ENCODE results near the gene MC3R.

MC3R gene

DNA sequence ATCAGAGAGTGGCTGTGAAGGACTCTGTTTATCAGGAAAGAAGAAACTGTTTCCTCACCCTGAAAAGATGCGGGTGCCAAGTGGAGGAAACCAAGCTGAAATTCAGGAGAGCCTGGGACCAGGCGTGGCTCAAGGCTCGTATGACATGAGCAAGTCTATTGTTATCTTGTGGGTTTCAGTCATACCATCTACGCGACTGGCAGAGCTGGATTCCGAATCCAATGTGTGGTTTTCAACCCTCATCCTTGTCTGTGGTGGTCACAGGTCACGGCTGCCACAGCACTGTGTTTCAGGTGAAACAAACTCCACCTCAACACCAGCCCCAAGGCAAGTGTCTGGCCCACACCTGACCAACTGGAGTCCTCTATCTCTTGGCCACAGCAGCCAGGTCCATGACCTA lies 9.1 kb downstream of the MC3R start:
- FAIRE-seq, result no peak

DNA sequence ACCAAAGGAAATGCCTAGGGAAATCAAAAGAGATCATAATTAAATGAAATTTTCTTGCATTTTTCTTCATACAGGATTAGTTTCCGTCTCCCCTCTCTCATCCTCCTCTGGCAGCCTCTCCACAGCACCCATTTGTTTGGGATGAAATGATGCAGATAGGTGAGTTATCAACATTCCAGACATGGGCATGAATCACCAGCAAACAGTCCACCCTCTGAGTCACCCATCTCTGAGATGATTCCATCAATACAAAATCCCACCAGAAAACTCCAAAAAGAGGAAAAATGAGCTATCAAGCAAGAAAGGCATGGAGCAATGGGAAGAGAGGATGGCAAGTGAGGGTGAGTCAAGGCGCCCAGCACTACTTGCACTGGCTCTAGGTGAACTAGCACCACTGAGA lies 11.4 kb downstream of the MC3R start:
- FAIRE-seq, result no peak

DNA sequence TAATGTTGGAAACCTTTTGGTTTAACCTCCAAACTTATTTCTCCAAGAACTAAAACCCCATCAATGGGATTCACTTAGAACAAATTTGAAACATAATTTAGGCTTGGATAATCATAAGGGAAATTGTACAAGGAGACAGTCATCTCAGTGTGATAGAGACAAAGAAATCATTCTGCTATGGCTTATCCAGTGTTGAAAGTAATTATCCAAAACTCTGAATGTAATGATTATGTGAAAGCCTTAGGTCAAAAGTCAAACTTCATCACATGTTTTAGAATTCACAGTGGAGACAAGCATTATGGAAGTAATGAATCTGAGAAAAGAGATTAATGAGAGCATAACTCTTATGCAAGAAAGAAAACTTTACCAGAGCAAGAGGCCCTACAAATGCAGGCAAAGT lies 20.0 kb downstream of the MC3R start:
- no peak for FAIRE-seq

DNA sequence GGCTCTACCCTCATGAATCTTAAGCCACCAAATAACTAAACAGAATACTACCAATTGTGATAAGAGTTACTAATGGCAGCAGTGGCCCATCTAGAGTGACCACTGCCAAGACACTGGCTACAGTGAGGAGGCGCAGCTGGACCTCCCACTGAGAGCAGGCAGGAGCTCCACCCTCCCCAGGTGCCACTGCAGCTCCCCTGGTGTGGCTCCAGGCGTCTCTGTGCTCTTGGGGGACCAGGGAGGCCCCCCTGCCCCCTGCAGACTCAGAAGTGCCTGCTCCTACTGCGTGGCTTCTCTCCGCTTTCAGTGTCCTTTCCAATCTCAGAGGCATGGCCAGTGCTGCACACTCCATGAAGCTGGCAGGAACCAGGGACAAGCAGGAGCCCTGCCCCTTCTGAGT lies 23.4 kb downstream of the MC3R start:
- no peak for FAIRE-seq

DNA sequence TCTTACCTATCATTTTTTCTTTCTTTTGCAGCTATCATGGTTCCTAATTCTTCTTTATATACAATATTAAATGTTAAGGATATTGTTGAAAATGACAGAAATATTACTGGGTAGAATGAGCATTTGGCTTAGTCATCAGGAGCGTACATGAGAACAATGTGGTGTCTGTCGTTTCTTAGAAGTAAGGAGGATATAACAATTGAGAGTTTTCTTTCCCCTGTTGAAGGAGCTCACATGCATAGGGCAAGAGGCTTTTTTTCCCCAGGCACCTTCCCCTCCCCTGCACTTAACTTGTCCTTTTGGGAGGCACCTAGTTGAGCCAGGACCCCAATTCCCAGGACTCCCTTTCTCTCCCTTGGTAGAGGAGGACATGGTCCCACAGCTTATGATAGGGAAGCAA lies 25.0 kb downstream of the MC3R start:
- FAIRE-seq, result no peak

DNA sequence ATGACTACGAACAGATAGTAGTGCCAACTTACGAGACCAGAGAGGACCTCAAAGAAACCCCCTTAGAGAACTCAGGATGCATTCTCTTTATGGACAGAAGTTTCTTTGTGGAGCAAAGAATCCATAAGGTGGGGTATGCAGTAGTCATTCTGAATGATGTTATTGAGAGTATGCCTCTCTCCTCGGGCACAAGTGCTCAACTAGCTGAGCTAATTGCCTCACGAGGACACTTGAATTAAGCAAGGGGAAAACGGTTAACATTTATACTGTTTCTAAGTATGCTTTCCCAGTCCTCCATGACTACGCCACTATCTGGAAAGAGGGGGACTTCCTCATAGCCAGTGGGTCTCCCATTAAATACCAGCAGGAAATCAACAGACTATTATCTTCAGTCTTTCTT lies 25.6 kb downstream of the MC3R start:
- FAIRE-seq, result no peak

DNA sequence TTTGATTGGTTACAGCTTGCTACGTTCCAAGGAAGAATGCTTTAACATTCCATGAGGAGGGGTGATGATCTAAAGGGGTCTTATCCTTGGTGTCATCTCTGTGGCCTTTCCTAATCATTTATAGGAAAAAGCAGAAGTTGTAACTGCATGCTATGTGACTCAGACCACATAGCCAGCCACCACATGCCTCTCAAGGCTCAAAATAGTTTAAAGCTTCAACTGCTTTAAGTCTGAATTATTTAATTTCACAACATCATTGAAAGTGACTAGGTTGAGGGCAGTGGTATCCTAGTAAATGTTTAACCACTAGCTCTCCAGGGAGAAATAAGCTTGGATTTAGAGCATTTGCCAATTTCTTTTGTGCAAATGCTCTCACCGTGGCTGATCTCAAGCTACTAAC lies 29.7 kb downstream of the MC3R start:
- no peak for FAIRE-seq

DNA sequence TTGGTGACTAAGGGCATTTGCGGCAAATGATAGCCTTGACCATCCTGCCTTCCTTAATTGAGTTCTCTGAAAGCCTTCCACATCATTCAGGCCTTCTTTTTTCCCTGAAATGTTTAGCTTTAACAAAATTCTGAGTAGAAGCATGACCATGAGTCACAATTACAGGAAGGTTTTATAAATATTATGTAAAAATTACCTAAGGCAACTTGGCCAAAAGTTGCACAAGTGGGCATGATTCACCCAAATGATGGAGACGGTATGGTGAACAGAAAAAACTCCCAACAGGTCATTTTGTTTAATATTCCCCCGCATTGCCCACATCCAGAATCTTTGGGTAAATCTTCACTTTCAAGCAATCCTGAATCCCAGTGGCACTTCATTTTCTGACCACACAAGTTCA lies 37.0 kb downstream of the MC3R start:
- no peak for FAIRE-seq

DNA sequence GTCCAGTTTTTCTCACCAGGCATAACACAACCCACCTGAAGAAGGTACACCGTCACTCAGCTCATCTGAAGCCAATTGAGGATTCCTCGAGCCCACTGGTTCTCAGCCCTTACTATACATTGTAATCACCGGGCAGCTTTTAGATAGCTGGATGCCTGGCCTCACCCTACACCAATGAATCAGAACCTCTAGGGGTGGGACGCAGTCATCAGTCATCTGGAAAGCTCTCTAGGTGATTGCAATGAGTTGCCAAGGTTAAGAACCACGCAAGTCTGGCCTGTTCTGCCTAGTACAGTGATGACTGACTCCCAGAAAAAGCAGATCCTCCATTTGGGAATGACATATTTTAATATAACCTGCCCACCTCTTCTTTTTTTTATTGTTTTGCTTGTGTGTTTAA lies 41.1 kb downstream of the MC3R start:
- FAIRE-seq, result no peak

DNA sequence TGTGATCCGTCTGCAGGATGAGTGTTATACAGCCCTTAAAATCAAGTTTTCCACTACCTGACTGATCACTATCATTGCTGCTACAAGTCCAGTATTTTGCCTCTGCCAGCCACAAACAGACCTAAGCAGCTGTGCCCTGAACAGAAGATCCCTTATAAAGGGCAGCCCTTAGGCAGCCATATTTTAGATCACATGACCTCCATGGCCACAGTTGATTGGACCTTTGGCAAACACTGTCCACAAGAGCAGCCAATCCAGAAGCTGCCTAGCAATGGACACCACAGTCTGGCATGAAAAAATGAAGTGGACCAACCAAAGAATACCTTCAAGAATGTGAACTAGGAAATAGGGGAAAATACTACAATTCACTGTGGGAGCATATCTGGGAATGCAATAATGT lies 50.8 kb downstream of the MC3R start:
- FAIRE-seq, result no peak
